WTC11 (cell line): Measurements from ENCODE around the gene CCSER1. TPM values are rescaled to one million over a fixed set of nuclear protein-coding genes. Genes with fewer than 3 reads are reported as not detected.
A peak's percentile ranks its signal among the peaks of the same experiment; 100 is the strongest.

Source experiments
- ATAC-seq: fragments of 200-7000 bp; cut with Tn5 transposase; 2 replicates; pipeline ENCODE4 v1.10.0; 2021; ENCODE audit warnings: mild to moderate bottlenecking, moderate library complexity
- CTCF ChIA-PET: fragments of 300-600 bp; sonication (Branson Sonifier 250); formaldehyde crosslinking; loops from one replicate; lab custom pipeline; 2021; ENCODE audit warnings: antibody characterized with exemption; lab: Charles Lee
- POLR2A ChIA-PET: fragments of 350-600 bp; sonication (Branson Sonifier 250); formaldehyde crosslinking; loops from one replicate; lab custom pipeline; 2021; ENCODE audit warnings: antibody characterized with exemption; lab: Charles Lee
- DNase-seq: peaks from one replicate; pipeline ENCODE4 v3.0.0; 2021; ENCODE audit warnings: low spot score
- H3K27ac Mint-ChIP-seq: 2 replicates; pipeline ENCODE4 v1.8.0; 2021; ENCODE audit warnings: mixed read lengths
- H3K27me3 Mint-ChIP-seq: 2 replicates; pipeline ENCODE4 v1.8.0; 2021; ENCODE audit warnings: low read depth, mild to moderate bottlenecking, moderate library complexity, mixed read lengths
- H3K36me3 Mint-ChIP-seq: 2 replicates; pipeline ENCODE4 v1.8.0; 2021; ENCODE audit warnings: mixed read lengths
- H3K4me1 Mint-ChIP-seq: 2 replicates; pipeline ENCODE4 v1.8.0; 2022; ENCODE audit warnings: mixed read lengths
- H3K4me3 Mint-ChIP-seq: 2 replicates; pipeline ENCODE4 v1.8.0; 2021; ENCODE audit warnings: mild to moderate bottlenecking, moderate library complexity, mixed read lengths
- H3K9me3 Mint-ChIP-seq: 2 replicates; pipeline ENCODE4 v1.8.0; 2021; ENCODE audit warnings: mixed read lengths
- CBFB ChIP-seq: sonication (generic); formaldehyde crosslinking; IDR thresholded peaks from 2 replicates; pipeline ENCODE4 v1.8.1; 2022; ENCODE audit warnings: mild to moderate bottlenecking, low read depth, missing genetic modification reagents
- ETV6 ChIP-seq: sonication (generic); formaldehyde crosslinking; IDR thresholded peaks from 2 replicates; pipeline ENCODE4 v1.8.1; 2022; ENCODE audit warnings: mild to moderate bottlenecking, missing genetic modification reagents
- GABPB1 ChIP-seq: sonication (generic); formaldehyde crosslinking; IDR thresholded peaks from 2 replicates; pipeline ENCODE4 v1.8.1; 2023; ENCODE audit warnings: mild to moderate bottlenecking, missing genetic modification reagents
- GRHL2 ChIP-seq: fragments of 250-450 bp; sonication (Bioruptor Pico); IDR thresholded peaks from 2 replicates; pipeline ENCODE4 v1.8.0; 2022; ENCODE audit warnings: mild to moderate bottlenecking, moderate library complexity; ENCODE audit not compliant: insufficient replicate concordance, severe bottlenecking
- IRF2 ChIP-seq: sonication (generic); formaldehyde crosslinking; IDR thresholded peaks from 2 replicates; pipeline ENCODE4 v1.8.0; 2022; ENCODE audit warnings: low read depth, missing genetic modification reagents, borderline replicate concordance
- JUN ChIP-seq: sonication (generic); formaldehyde crosslinking; IDR thresholded peaks from 2 replicates; pipeline ENCODE4 v1.8.0; 2023; ENCODE audit warnings: mild to moderate bottlenecking, missing genetic modification reagents
- NFE2L1 ChIP-seq: sonication (generic); formaldehyde crosslinking; IDR thresholded peaks from 2 replicates; pipeline ENCODE4 v1.8.1; 2023; ENCODE audit warnings: missing genetic modification reagents
- NFYB ChIP-seq: sonication (generic); formaldehyde crosslinking; conservative IDR thresholded peaks from 2 replicates; pipeline ENCODE4 v1.8.0; 2022; ENCODE audit warnings: low read depth, missing genetic modification reagents
- NR3C1 ChIP-seq: sonication (generic); formaldehyde crosslinking; conservative IDR thresholded peaks from 2 replicates; pipeline ENCODE4 v1.8.1; 2023; ENCODE audit warnings: low read depth, mild to moderate bottlenecking, missing genetic modification reagents
- TEAD1 ChIP-seq: sonication (generic); formaldehyde crosslinking; IDR thresholded peaks from 2 replicates; pipeline ENCODE4 v1.8.0; 2022; ENCODE audit warnings: mild to moderate bottlenecking, missing genetic modification reagents
- TEAD4 ChIP-seq: sonication (generic); formaldehyde crosslinking; IDR thresholded peaks from 2 replicates; pipeline ENCODE4 v1.8.0; 2022; ENCODE audit warnings: mild to moderate bottlenecking, missing genetic modification reagents
- ZNF263 ChIP-seq: sonication (generic); formaldehyde crosslinking; IDR thresholded peaks from 2 replicates; pipeline ENCODE4 v1.8.1; 2022; ENCODE audit warnings: low read depth, mild to moderate bottlenecking, moderate library complexity, missing genetic modification reagents
- ZNF317 ChIP-seq: sonication (generic); formaldehyde crosslinking; IDR thresholded peaks from 2 replicates; pipeline ENCODE4 v1.8.1; 2023; ENCODE audit warnings: low read depth, mild to moderate bottlenecking, moderate library complexity, missing genetic modification reagents, borderline replicate concordance
- total RNA-seq: library from RNA; stranded (reverse); gene quantifications from 3 replicates; pipeline ENCODE4 v1.2.3, GENCODE V29; 2021
- TF ChIP-seq, protein P1 (sequence below): sonication (generic); formaldehyde crosslinking; IDR thresholded peaks from 2 replicates; pipeline ENCODE4 v1.8.1; 2023; ENCODE audit warnings: mild to moderate bottlenecking, missing genetic modification reagents
- TF ChIP-seq, protein P2 (sequence below): sonication (generic); formaldehyde crosslinking; IDR thresholded peaks from 2 replicates; pipeline ENCODE4 v1.8.0; 2023; ENCODE audit warnings: missing genetic modification reagents
- TF ChIP-seq, protein P3 (sequence below): sonication (generic); formaldehyde crosslinking; IDR thresholded peaks from 2 replicates; pipeline ENCODE4 v1.8.1; 2022; ENCODE audit warnings: low read depth, missing genetic modification reagents, borderline replicate concordance
- TF ChIP-seq, protein P4 (sequence below): sonication (generic); formaldehyde crosslinking; IDR thresholded peaks from 2 replicates; pipeline ENCODE4 v1.8.0; 2022; ENCODE audit warnings: mild to moderate bottlenecking, missing genetic modification reagents
- TF ChIP-seq, protein P5 (sequence below): fragments of 250-450 bp; sonication (Bioruptor Pico); IDR thresholded peaks from 2 replicates; pipeline ENCODE4 v1.9.0; 2021; ENCODE audit warnings: moderate library complexity, mild to moderate bottlenecking, inconsistent platforms, borderline replicate concordance
- TF ChIP-seq, protein P6 (sequence below): sonication (generic); formaldehyde crosslinking; IDR thresholded peaks from 2 replicates; pipeline ENCODE4 v1.8.1; 2022; ENCODE audit warnings: mild to moderate bottlenecking, moderate library complexity, missing genetic modification reagents
- TF ChIP-seq, protein P7 (sequence below): fragments of 250-450 bp; sonication (Bioruptor Pico); IDR thresholded peaks from 2 replicates; pipeline ENCODE4 v1.9.0; 2021; ENCODE audit warnings: mild to moderate bottlenecking

The CCSER1 gene
- total RNA-seq, 1 experiment from 2014 or later, result 0.87 TPM

DNA sequence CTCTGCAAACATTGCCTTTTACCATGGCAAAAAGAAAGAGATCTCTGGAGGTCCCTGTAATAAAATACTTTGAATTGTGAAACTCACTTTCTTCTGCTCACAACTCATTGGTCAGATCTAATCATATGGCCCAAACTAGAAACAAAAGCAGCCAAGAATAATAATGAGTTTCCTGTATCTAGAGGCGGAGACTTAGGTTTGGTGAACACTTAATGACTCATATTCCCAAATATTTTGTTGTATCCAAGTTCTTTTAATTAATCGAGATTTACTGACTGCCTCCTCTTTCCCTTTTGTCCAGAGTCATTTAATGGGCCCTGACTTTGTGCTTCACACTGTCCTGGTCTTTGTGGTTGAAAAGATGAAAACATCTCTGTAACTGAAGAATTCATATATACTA, 190.6 kb downstream of the CCSER1 start (continued):
- TF ChIP-seq, protein P1, sequence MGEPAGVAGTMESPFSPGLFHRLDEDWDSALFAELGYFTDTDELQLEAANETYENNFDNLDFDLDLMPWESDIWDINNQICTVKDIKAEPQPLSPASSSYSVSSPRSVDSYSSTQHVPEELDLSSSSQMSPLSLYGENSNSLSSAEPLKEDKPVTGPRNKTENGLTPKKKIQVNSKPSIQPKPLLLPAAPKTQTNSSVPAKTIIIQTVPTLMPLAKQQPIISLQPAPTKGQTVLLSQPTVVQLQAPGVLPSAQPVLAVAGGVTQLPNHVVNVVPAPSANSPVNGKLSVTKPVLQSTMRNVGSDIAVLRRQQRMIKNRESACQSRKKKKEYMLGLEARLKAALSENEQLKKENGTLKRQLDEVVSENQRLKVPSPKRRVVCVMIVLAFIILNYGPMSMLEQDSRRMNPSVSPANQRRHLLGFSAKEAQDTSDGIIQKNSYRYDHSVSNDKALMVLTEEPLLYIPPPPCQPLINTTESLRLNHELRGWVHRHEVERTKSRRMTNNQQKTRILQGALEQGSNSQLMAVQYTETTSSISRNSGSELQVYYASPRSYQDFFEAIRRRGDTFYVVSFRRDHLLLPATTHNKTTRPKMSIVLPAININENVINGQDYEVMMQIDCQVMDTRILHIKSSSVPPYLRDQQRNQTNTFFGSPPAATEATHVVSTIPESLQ (CRISPR knock-in tag), result no peak
- TF ChIP-seq, protein P2, sequence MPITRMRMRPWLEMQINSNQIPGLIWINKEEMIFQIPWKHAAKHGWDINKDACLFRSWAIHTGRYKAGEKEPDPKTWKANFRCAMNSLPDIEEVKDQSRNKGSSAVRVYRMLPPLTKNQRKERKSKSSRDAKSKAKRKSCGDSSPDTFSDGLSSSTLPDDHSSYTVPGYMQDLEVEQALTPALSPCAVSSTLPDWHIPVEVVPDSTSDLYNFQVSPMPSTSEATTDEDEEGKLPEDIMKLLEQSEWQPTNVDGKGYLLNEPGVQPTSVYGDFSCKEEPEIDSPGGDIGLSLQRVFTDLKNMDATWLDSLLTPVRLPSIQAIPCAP (CRISPR knock-in tag), result no peak
- TF ChIP-seq, protein P3, sequence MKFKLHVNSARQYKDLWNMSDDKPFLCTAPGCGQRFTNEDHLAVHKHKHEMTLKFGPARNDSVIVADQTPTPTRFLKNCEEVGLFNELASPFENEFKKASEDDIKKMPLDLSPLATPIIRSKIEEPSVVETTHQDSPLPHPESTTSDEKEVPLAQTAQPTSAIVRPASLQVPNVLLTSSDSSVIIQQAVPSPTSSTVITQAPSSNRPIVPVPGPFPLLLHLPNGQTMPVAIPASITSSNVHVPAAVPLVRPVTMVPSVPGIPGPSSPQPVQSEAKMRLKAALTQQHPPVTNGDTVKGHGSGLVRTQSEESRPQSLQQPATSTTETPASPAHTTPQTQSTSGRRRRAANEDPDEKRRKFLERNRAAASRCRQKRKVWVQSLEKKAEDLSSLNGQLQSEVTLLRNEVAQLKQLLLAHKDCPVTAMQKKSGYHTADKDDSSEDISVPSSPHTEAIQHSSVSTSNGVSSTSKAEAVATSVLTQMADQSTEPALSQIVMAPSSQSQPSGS, result no peak
- TF ChIP-seq, all 79 proteins: peak for 0

DNA sequence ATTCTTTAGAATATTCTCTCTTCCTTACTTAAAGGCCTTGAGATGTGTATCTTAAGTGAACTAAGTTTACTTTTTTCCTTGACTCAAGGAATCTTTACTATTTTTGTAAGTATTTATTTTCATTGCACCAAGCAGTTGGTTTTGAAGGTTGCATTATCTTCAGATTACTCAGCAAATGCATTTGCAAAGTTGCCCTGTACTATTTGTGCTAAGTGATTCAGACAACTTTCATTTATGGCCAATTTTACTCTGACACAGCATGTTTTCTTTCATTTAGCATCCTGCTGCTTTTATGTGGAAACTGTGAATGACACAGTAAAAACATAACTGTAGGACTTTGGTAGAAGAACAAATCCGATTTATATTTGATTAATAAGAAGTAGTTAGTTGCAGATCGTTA, 191.0 kb downstream of the CCSER1 start:
- no peak for ATAC-seq
- Mint-ChIP-seq H3K27me3 (peaks cover 3% of the 10 kb centered on the region; the same call in 1 of the 2 replicates), H3K9me3 (no peaks in the 10 kb centered on the region)

DNA sequence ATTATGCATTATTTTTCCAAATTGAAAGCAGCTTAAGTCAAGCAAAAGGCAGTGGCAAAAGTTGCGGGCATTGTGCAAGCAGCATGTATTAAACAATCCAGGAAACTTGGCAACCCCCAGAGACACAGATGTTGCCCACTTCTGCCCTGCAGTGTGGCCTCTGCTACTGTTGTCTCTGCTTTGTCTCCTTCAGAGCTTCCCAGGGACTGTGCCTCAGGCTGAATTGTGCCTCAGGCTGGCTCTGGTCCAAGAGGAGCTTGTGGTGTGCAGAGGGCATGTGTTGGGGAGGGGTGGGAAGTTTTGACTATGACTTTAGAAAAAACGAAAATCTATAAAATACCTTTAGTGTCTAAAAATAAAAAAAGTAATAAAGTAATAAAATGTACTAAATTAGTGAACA, 201.4 kb downstream of the CCSER1 start:
- ChIA-PET CTCF (interaction anchor here (0.5 kb wide), 1 partner anchor 284 kb away, joined by 3 read pairs; no protein-coding TSS in a partner anchor), POLR2A (no interaction called here)
- DNase-seq (no peak), ATAC-seq (peak; percentile 84)
- Mint-ChIP-seq H3K27ac (no peak overlapping the region), H3K9me3 (peaks cover 3% of the 10 kb centered on the region; the same call in 1 of the 2 replicates), H3K36me3 (no peaks in the 10 kb centered on the region), H3K4me3 (no peak overlapping the region), H3K27me3 (peaks cover 3% of the 10 kb centered on the region; the same call in 1 of the 2 replicates), H3K4me1 (no peaks in the 10 kb centered on the region)
- TF ChIP-seq GRHL2 (CRISPR knock-in tag) (no peak), NFYB (no peak), NR3C1 (CRISPR knock-in tag) (no peak), TEAD1 (CRISPR knock-in tag) (no peak), GABPB1 (CRISPR knock-in tag) (no peak), TEAD4 (CRISPR knock-in tag) (no peak), ETV6 (no peak), ZNF263 (CRISPR knock-in tag) (no peak)
- TF ChIP-seq, protein P1 (CRISPR knock-in tag), result no peak
- TF ChIP-seq, protein P4, sequence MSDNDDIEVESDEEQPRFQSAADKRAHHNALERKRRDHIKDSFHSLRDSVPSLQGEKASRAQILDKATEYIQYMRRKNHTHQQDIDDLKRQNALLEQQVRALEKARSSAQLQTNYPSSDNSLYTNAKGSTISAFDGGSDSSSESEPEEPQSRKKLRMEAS, result no peak

More for the DNA sequence above, 191.0 kb downstream of the CCSER1 start:
- ChIA-PET POLR2A (no interaction called here), CTCF (no interaction called here)
- DNase-seq, result no peak
- Mint-ChIP-seq H3K4me3 (no peak overlapping the region), H3K27ac (no peak overlapping the region), H3K4me1 (no peaks in the 10 kb centered on the region), H3K36me3 (no peaks in the 10 kb centered on the region)
- TF ChIP-seq TEAD1 (CRISPR knock-in tag) (no peak), IRF2 (no peak), NFE2L1 (CRISPR knock-in tag) (no peak), JUN (CRISPR knock-in tag) (no peak), CBFB (CRISPR knock-in tag) (no peak), ZNF317 (CRISPR knock-in tag) (no peak)
- TF ChIP-seq, protein P5, sequence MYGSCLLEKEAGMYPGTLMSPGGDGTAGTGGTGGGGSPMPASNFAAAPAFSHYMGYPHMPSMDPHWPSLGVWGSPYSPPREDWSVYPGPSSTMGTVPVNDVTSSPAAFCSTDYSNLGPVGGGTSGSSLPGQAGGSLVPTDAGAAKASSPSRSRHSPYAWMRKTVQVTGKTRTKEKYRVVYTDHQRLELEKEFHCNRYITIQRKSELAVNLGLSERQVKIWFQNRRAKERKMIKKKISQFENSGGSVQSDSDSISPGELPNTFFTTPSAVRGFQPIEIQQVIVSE, result no peak
- TF ChIP-seq, protein P6, sequence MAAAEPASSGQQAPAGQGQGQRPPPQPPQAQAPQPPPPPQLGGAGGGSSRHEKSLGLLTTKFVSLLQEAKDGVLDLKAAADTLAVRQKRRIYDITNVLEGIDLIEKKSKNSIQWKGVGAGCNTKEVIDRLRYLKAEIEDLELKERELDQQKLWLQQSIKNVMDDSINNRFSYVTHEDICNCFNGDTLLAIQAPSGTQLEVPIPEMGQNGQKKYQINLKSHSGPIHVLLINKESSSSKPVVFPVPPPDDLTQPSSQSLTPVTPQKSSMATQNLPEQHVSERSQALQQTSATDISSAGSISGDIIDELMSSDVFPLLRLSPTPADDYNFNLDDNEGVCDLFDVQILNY, result no peak
- TF ChIP-seq, protein P7, sequence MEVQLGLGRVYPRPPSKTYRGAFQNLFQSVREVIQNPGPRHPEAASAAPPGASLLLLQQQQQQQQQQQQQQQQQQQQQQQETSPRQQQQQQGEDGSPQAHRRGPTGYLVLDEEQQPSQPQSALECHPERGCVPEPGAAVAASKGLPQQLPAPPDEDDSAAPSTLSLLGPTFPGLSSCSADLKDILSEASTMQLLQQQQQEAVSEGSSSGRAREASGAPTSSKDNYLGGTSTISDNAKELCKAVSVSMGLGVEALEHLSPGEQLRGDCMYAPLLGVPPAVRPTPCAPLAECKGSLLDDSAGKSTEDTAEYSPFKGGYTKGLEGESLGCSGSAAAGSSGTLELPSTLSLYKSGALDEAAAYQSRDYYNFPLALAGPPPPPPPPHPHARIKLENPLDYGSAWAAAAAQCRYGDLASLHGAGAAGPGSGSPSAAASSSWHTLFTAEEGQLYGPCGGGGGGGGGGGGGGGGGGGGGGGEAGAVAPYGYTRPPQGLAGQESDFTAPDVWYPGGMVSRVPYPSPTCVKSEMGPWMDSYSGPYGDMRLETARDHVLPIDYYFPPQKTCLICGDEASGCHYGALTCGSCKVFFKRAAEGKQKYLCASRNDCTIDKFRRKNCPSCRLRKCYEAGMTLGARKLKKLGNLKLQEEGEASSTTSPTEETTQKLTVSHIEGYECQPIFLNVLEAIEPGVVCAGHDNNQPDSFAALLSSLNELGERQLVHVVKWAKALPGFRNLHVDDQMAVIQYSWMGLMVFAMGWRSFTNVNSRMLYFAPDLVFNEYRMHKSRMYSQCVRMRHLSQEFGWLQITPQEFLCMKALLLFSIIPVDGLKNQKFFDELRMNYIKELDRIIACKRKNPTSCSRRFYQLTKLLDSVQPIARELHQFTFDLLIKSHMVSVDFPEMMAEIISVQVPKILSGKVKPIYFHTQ (CRISPR knock-in tag), result no peak
